ENCODE measurements around the gene TTC7B.

DNA sequence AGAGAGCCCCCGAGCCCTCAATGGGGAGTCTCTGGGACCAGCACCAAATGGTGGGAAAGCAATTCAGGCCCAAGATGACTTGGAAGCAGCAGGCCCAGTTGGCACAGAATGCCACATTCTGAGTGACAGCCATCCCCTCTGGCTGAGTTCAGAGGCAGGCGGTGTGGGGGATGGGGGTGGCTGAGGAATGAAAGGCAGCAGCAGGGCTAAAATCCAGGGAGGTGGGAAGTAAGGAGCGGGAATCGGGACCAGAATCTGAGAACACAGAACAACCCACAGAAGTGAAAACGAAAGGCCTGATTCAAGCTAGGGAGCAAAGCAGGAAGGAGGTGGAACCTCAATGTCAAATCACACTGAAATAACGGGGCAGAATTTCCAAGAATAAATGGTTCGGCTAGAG lies 248.2 kb downstream of the TTC7B start:
- TF ChIP-seq, protein P1, sequence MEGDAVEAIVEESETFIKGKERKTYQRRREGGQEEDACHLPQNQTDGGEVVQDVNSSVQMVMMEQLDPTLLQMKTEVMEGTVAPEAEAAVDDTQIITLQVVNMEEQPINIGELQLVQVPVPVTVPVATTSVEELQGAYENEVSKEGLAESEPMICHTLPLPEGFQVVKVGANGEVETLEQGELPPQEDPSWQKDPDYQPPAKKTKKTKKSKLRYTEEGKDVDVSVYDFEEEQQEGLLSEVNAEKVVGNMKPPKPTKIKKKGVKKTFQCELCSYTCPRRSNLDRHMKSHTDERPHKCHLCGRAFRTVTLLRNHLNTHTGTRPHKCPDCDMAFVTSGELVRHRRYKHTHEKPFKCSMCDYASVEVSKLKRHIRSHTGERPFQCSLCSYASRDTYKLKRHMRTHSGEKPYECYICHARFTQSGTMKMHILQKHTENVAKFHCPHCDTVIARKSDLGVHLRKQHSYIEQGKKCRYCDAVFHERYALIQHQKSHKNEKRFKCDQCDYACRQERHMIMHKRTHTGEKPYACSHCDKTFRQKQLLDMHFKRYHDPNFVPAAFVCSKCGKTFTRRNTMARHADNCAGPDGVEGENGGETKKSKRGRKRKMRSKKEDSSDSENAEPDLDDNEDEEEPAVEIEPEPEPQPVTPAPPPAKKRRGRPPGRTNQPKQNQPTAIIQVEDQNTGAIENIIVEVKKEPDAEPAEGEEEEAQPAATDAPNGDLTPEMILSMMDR (optimal IDR thresholded peaks at IDR 0.05 in 1 of 3, IDR thresholded peaks at IDR 0.05 in 1 of 3, conservative IDR thresholded peaks at IDR 0.05 in 1 of 3; ENCODE audit: extremely low read depth in 1 of 3, insufficient read depth in 2 of 3, low read length in 3 of 3): no peak
- TF ChIP-seq EZH2 (IDR thresholded peaks at IDR 0.05; ENCODE audit: low read length): no peak

All from keratinocyte (primary cell).